GM19023 (cell line): Measurements from ENCODE around the gene VAT1L.

Experiments used
- ATAC-seq: cut with Tn5 transposase; IDR thresholded peaks from one replicate; pipeline ENCODE4 v1.9.1; 2021; ENCODE audit warnings: mild to moderate bottlenecking, moderate library complexity; ENCODE audit not compliant: unreplicated experiment

The VAT1L gene

DNA sequence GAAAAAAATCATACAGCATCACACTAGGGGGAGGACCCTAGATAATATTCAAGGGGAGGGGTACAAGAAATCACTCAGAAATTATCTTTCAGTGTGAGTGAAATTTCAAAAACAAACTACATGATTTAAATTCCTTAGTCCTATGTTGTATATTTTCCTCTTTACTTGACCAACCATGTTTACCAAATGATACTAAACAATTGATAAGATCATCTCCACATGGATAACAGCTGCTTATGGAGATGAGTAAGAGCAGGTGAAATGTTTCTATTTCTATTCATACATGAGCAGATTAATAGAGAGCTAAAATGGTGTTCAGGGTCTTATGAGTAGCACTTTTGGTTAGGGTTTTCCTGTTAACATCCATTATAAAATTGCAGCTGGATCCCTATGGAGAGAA, 7.3 kb upstream of the VAT1L start:
- no peak for ATAC-seq

DNA sequence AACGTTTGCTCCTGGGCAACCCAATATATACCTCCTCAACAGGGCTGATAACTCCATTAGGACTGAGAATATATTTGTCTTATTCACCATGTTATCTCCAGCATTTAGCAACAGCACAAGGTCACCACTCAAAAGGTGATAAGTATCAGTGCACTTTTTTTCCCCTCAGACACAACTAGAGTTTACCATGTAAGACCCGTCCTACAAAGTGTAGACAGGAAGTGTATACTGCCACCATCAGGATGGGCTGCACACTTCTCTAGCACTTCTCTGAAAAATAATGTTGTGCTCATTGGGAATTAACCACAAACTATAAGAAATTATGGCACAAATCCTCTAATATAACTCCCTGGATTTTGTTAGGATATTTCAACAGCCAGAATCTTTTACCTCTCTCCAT, 5.7 kb upstream of the VAT1L start:
- ATAC-seq: no peak

DNA sequence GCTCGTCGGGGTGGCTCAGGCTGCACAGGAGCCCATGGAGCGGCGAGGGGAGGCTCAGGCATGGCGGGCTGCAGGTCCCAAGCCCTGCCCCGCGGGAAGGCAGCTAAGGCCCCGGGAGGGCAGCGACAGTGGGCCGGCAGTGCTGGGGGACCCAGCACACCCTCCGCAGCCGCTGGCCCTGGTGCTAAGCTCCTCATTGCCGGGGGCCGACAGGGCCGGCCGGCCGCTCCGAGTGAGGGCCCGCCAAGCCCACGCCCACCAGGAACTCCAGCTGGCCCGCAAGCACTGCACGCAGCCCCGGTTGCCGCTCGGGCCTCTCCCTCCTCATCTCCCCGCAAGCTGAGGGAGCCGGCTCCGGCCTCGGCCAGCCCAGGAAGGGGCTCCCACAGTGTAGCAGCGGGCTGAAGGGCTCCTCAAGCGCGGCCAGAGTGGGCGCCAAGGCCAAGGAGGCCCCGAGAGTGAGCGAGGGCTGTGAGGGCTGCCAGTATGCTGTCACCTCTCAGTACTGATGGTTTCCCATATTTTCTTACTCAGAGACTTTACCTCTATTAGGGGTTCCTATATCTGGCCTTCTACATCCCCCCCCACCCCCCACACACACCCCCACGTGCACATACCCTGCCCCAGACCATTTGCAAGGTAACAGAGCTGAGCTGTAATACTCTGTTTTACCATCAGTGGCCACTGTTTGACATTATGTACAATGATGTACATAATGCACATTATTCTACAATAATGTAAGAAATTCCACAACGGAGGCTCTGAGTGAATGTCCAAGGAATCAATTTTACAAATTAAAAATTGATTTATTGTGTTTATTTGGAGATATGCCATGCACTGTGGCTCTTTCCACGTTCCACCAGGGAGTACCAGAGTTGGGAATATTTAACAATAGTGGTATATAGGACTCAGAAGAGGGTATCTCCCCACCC, 3.7 kb upstream of the VAT1L start:
- no peak for ATAC-seq

- no peak for ATAC-seq
Observed at GRCh38 chr16:77785373-77785764, 3.0 kb upstream of the VAT1L start.

DNA sequence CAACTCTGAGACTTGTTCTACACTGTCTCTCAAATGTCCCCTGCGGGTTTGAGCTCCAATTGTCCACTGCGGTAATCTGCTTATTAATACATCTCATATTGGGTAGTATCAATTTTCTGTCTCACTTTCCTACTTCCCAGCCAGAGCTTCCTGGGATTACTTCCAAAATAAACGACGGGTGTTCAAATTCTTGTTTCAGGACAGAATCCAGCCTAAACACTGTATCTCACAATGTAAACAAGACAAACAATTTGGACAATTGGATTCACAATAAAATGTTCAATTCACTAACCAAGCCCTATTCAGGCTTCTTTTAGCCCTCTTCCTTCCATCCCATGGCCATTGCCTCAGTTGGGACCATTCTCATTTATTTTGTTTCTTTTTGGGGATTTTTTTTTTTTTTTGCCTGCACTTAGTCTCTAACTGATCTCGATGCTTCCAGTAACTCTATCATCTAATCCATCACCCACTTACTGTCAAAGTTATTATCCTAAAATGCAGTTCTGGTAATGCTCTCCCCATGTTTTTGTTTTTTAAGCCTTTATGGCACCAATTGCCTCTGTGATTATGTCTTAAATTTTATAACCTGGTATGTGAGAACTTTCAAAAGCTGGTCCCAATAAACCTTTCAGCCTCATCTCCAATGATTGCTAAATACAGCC, 2.0 kb upstream of the VAT1L start:
- no peak for ATAC-seq

GRCh38 chr16:77787452-77787851, 912 bp upstream of the VAT1L start:
- no peak for ATAC-seq

- no peak for ATAC-seq
Observed at GRCh38 chr16:77789085-77790008, 983 bp downstream of the VAT1L start.

DNA sequence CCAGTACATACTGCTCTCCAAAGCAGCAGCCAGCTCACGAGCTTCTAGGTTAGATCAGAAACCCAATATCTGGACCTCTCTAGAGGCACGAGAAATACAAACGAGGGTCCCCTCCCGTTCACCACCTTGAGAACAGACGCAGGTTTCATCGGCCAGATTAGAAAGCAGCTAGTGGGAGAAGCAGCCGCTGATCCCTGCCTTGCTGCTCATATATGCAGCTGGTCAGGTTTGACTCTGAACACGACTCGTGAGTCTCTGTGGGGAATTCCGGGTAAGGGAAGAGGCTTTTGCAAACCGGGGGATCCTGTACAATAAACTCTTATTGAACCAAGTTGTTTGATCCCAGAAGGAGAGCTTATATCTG, 1.6 kb downstream of the VAT1L start:
- ATAC-seq: no peak

- no peak for ATAC-seq
Observed at GRCh38 chr16:77790912-77791311, 2.5 kb downstream of the VAT1L start.

- ATAC-seq: no peak
Observed at GRCh38 chr16:77793417-77793816, 5.1 kb downstream of the VAT1L start.

GRCh38 chr16:77794586-77794985, 6.2 kb downstream of the VAT1L start:
- no peak for ATAC-seq

DNA sequence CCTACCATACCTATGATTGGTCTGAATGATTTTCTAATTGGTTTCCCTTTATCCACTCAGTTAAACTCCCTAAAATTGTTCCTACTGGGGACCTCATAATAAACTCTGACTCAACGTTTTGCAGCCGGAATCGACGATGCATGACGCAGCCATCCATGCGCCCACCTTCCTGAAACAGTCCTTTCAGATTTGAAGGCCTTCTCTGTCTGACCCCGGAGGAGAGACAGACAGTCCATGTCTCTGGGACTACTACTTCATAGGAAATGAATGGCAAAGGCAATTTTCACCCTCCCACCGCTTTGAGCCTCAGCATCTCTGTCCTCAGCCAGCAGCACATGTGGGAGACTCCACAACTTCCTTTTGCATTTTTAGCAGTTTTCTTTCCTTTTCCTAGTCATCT, 13.5 kb downstream of the VAT1L start:
- no peak for ATAC-seq

GRCh38 chr16:77805398-77805797, 17.0 kb downstream of the VAT1L start:
- no peak for ATAC-seq

- no peak for ATAC-seq
Observed at GRCh38 chr16:77807021-77807420, 18.7 kb downstream of the VAT1L start.

- no peak for ATAC-seq
Observed at GRCh38 chr16:77812856-77813500, 24.6 kb downstream of the VAT1L start.

GRCh38 chr16:77816293-77816692, 27.9 kb downstream of the VAT1L start:
- no peak for ATAC-seq

DNA sequence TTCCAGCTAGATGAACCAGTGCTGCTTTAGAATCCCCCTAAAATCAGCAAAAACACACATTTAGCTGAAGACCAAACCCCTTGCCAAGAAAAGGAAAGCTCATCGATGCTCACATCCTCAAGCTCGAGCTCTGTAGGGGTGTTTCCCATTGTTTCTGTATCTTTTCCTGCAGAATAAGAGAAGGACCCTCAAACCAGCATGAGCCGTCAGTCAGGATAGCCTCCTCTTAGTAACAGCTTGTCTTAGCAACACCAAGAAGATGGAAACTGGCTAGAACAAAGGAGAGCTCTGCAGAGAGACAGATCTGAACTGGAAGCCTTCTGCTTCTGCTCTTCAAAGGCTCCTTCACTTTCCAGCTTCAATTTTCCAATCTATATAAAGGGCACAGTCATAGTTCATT, 32.0 kb downstream of the VAT1L start:
- ATAC-seq: no peak

DNA sequence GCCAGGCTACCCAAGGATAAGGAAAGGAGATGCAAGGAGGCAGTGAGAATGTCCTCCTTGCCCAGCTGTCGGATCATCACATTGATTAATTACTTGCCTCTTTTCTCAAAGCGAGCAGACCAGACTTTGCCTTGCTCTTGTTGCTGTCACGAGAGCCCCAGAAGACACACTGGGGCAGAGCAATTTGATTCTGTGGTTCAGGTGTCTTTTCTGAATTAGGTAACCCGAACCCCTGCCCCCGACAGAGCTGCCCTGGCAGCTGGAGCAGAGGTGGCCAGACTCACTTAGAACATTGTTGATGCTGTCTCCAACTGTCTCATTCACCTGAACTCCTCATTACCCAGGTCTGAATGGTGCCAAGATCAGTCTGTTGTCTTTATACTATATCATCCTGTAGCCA, 34.3 kb downstream of the VAT1L start:
- no peak for ATAC-seq

- ATAC-seq: no peak
Observed at GRCh38 chr16:77823067-77823466, 34.7 kb downstream of the VAT1L start.

DNA sequence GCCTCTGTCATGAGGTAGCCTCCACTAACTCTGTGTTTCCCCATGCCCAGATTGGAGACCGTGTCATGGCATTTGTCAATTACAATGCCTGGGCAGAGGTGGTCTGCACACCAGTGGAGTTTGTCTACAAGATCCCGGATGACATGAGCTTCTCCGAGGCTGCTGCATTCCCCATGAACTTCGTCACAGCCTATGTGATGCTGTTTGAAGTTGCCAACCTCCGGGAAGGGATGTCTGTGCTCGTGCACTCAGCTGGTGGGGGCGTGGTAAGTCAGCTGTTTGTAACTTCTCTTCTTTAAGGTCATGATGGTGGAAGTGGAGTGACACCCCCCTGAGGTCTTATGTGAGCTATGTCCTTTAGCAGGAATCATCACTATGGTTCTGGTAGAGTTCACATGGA, 36.8 kb downstream of the VAT1L start:
- ATAC-seq: no peak

- no peak for ATAC-seq
Observed at GRCh38 chr16:77827032-77827431, 38.7 kb downstream of the VAT1L start.
